Measurements from ENCODE around the gene TBCE.

- TF ChIP-seq, protein P1, sequence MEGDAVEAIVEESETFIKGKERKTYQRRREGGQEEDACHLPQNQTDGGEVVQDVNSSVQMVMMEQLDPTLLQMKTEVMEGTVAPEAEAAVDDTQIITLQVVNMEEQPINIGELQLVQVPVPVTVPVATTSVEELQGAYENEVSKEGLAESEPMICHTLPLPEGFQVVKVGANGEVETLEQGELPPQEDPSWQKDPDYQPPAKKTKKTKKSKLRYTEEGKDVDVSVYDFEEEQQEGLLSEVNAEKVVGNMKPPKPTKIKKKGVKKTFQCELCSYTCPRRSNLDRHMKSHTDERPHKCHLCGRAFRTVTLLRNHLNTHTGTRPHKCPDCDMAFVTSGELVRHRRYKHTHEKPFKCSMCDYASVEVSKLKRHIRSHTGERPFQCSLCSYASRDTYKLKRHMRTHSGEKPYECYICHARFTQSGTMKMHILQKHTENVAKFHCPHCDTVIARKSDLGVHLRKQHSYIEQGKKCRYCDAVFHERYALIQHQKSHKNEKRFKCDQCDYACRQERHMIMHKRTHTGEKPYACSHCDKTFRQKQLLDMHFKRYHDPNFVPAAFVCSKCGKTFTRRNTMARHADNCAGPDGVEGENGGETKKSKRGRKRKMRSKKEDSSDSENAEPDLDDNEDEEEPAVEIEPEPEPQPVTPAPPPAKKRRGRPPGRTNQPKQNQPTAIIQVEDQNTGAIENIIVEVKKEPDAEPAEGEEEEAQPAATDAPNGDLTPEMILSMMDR (conservative IDR thresholded peaks at IDR 0.05; ENCODE audit: low read length), result no peak
- TF ChIP-seq EZH2phosphoT487 (IDR thresholded peaks at IDR 0.05; ENCODE audit: borderline replicate concordance, low read depth, low read length), result no peak
Measured at GRCh38 chr1:235368428-235368827, 1.2 kb downstream of the TBCE start.

Data from OCI-LY7 (cell line).